ENCODE data around the gene BPIFA2.
"Not testable (repeated sequence)": the region's sequence is repeated elsewhere in the genome, so short reads cannot be mapped to it uniquely, and the experiment has no call there.

The BPIFA2 gene

DNA sequence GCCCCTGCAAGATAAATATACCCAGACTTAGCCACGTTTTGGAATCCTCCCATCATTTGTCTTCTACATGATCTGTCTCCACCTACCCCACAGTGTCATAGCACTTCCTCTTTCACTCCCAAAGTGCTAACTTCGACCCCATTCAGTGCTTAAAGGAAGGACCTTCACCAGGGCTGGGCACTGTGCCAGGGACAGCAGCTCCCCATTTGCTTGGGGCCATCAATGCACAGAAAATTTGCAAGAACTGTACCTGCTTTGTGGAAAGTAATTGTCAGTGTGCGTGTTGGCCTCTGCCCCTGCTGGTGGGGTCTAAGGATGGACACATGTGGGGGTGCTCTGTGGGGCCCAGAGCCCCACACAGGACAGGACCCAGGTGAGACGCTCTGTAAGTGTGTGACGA, 5.2 kb upstream of the BPIFA2 start:
- no peak for FAIRE-seq

DNA sequence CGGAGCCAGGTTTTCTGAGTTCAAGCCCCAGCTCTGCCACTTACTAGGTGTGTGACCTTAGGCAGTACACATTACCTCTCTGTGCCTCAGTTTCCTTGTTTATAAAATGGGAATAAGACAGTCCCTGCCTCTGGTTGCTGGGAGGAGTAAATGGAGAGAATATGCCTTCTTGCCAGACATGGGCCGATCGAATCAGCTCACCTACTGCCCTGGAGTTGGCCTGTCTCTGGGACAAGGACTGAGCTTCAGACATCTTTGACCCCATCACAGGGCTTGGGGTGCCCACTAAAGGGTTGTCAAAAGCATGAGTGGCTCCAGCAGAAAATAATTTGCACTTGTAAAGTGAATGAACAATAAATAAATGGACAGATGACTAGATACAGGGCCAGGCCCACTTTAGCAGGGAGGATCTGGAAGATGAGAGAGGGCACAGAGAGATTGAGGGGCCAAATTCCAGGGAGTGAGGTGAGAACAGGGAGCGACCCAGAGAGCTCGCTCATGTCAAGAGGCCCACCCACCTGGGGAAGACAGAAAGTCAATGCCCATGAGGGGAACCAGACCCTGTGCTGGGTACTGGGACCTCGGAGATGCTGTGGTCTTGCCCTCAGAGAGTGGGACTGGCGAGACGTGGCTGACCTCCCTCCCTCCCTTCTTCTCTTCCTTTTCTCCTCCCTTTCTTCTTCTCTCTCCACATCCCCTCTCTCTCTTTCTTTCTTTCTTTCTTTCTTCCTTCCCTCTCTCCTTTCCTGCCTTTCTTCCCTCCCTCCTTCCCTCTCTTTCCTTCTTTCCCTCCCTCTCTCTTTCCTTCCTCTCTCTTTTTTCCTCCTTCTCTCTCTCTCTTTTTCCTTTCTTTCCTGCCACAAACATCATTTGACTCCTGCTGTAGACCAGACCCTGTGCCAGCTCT, 3.9 kb upstream of the BPIFA2 start:
- no peak for FAIRE-seq

DNA sequence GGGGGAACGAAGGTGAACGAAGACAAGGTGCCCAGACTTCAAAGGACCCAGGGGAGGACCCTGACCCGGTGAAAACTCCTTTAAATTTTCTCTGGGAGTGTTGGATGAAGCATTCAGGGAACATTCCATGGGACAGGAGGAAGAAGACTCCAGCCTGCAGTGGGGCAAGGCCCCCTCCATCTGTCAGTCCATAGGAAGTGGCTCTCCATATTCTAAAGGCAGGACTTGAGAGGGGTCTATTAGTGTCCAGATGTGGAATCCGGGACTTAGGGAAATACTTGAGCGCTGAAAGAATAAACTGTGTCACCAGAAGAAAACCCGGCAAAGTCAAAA, 3.2 kb upstream of the BPIFA2 start:
- no peak for FAIRE-seq

DNA sequence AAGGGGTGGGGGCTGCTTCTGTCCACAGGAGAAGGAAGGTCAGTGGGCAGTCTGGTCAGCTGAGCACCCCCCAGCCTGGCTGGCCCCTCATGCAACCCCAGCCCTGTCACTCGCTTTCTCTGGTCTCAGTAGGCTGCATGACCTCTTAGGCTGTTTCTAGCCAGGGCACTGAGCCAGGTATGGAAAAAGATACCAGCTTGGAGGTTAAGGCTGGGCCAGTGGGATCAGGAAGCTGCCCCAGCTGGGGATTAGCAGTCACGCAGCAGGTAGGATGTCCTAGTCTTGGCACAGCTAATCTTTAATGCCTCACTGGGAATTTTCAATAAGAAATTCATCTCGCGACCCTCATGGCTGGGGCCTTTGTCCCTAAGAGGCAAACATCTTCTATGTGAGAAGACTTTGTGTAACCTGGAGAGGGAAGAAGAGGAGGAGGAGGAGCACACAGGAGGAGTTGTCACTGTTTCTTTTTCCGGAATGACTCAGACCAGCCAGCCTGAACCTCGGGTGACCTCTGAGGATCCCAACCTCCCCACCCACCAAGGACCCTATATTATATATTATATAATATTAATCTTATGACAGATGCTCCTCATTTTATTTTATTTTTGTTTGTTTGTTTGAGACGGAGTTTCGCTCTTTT, 2.4 kb upstream of the BPIFA2 start:
- no peak for FAIRE-seq

DNA sequence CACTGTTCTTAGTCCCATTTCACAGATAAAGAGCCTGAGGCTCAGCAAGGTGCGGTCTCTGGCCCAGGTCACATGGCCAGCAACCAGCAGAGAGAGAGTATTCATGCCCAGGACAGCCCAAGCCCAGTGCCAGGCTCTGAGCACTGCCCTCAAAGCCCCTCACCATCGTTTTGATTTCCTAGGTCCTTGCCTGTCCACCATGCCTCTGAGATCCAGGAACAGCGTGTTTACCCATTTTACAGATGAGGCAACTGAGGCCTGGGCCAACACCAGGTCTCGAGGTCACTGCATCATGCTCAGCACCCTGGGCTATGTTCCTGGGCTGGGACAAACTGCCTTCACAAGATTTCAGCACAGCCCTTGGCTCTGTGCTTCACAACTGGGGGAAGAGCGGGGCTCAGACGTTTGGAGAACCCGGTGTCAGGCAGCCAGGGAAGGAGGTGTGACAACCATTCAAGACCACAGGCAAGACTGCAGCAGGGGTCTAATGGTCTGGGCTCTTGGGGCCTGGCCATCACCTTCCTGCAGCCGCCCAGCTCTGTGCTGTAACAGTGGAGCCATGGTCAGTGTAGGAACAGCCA, 1.3 kb upstream of the BPIFA2 start:
- FAIRE-seq, result no peak

DNA sequence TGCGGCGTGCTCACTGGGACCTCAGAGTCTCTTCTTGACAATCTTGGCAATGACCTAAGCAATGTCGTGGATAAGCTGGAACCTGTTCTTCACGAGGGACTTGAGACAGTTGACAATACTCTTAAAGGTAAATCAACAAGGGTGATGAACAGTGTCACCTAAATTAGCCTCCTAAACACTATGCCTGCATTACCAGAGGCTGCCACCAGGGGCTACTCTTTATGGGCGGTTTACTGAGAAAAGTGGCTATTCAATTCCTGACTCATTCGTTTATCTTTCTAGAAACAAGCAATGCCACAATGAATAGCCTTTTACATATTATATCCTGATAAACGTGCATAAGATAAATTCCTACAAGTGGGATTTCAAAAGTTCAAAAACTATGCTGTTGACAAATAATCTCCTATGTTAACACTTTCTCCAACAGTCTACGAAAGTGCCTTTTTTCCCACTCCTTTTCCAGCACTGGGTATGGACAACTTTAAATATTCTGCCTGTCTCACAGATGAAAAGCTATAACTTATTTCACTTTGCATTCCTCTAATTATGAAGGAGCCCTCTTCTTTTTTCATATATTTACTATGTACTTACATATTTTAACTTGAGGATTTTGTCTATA, 1.3 kb downstream of the BPIFA2 start:
- no peak for FAIRE-seq

DNA sequence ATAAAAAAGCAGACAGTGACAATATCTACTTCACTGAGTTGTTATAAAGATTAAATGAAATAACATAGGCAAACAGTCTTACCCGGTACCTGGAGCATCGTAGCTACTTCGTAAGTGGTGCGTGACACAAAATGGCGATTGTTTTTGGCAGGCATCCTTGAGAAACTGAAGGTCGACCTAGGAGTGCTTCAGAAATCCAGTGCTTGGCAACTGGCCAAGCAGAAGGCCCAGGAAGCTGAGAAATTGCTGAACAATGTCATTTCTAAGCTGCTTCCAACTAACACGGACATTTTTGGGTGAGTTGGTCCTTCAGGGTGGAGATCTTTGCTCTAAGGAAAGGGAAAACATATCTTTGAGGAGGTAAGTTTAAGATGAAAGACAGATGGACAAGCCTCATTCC, 4.8 kb downstream of the BPIFA2 start:
- no peak for FAIRE-seq

DNA sequence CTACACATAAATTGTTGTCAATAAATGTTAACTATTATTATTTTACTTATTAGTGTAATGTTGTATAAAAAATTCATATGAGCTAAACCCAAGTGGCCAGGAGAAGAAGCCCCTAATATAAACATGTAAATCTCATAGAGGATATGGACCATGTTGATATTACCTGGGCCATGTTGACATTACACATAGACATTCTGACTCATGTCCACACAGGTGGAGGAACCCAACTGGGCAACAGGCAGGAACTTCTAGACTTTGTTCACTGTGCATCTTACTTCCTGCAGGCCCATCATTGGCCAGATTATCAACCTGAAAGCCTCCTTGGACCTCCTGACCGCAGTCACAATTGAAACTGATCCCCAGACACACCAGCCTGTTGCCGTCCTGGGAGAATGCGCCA, 7.2 kb downstream of the BPIFA2 start:
- FAIRE-seq, result no peak

DNA sequence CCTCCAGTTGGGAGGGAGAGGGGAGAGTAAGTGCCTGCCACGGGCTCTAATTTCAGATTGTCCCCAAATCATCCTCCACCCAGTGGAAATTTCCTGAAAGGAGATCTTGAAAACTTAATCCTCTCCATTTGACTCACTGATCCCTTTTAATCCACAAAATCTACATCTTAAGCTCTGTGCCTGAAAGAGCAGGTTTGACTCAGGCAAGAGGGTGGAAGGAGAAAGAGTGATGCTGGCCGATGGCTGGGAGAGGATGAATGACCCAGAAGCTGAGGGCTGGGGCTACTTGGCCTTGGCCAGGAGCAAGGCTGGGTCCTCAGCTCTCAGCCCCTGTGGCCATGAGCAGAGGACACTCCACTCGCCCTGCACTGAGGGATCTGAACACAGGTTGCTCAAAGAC, 8.1 kb downstream of the BPIFA2 start:
- FAIRE-seq, result no peak

DNA sequence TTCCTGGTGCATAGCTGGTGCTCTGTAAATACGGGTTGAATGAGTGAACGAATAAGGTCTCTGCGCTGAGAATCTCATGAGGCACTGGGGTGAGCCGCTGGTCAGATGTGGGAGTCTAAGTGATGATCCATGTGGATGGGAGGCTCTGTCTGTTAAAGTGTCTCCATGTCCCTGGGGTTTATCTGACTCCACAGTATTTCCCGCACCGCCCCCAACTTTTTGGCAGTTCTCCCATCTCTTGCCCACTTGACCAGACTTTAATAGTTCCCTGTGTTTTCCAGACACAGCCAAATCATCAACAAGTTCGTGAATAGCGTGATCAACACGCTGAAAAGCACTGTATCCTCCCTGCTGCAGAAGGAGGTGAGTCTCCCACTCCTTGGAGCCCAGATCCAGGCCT, 9.9 kb downstream of the BPIFA2 start:
- no peak for FAIRE-seq

DNA sequence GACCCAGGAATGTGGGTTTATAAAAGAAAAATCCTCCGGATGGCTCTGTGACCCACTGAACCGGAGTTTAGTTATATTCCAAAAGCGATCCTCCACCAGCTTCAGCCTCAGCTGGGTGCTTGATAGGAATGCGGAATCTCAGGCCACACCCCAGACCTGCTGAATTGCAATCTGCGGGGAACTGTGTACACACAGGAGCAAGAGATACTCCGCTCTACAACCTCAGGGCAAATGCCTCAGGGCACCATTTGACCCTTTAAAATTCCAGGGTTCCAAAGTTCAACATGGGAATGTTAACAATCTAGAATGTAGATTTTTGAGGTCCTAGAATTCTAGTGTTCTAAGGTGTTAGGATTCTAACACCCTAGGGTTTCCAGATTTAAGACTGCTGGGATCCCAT, 10.8 kb downstream of the BPIFA2 start:
- no peak for FAIRE-seq

DNA sequence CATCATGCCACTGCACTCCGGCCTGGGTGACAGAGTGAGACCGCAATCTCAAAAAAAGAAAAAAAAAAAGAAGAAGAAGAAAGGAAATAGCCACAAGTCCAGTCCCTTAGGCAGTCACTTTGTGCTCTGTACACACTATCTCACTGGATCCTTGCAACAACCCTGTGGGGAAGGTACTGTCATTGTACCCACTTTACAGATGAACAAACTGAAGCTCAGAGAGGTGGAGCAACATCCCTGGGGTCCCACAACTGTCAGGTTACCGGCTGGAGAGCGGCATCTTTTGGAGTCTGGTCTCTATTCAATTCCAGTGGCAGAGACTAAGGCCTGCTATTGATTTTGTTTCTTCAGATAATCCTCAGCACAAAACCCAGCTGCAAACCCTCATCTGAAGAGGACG, 12.2 kb downstream of the BPIFA2 start:
- no peak for FAIRE-seq

DNA sequence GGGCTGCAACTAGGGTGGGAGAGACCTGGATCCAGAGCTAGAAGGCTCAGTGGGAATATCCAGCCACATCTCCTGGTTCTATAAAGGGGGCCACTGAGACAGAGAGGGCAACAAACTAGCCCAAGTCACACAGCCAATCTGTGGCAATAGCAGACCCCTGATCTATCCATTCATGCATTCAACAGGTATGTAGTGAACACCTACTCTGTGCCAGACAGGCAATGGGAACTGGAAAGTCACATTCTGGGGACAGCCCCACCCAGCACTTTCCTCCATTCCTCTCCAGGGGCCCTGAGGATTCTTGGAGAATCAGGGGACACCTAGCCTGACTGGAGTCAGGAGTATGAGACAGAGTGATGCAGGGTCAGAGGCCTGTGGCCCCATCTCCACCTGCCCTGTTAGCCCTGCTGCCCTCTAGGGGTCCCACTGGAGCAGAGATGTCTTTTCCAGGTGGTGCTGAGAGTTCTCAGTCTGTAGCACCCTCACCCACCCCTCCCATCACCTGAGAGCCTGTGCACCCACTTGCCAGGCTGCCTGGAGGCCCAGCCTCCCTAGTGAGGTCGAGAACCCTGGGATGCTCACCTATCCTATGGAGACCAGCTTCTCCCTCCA, 13.6 kb downstream of the BPIFA2 start:
- FAIRE-seq, result no peak

DNA sequence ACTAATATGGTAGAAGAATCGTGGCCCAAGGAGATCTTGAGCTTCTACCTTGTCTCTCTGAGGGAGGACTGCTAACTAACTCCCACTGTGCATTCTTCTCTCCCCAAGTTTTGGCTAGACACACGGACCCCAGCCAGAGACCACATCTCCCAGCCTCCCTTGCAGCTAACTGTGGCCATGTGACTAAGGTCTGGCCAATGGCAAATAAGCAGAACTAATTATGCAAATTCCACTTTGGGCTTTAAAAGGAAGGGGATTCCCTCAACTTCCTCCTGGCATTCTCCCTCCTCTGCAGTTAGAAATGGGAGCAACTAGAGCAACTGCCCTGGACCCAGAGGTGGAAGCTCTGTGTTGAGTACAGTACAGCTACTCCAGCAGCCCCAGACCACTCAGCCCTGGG, 15.4 kb downstream of the BPIFA2 start:
- FAIRE-seq, result no peak

DNA sequence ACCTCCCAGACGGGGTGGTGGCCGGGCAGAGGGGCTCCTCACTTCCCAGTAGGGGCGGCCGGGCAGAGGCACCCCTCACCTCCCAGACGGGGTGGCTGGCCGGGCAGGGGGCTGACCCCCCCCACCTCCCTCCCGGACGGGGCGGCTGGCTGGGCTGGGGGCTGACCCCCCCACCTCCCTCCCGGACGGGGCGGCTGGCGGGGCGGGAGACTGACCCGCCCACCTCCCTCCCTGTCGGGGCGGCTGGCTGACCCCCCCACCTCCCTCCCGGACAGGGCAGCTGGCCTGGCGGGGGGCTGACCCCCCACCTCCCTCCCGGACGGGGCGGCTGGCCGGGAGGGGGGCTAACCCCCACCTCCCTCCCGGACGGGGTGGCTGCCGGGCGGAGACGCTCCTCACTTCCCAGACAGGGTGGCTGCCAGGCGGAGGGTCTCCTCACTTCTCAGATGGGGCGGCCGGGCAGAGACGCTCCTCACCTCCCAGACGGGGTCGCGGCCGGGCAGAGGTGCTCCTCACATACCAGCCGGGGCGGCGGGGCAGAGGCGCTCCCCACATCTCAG, 17.2 kb downstream of the BPIFA2 start:
- not testable (repeated sequence) for FAIRE-seq

DNA sequence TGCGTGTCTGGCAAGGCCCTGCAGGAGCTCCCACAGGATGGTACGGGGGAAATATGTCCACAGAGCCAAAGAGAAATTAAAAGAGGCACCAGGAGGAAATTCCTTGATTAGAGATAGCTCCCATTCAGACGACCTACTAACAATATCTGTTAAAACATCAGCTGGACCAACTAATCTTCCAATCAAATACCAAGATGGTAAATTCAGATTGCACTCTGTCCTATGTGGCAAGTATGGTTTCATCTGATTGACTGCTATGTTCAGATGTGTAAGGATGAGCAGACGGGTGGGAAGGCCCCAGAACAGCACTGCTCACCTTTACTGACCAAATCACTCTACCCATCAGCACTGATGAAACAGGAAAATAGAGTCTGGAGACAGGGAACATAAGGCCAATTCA, 19.5 kb downstream of the BPIFA2 start:
- FAIRE-seq, result no peak

DNA sequence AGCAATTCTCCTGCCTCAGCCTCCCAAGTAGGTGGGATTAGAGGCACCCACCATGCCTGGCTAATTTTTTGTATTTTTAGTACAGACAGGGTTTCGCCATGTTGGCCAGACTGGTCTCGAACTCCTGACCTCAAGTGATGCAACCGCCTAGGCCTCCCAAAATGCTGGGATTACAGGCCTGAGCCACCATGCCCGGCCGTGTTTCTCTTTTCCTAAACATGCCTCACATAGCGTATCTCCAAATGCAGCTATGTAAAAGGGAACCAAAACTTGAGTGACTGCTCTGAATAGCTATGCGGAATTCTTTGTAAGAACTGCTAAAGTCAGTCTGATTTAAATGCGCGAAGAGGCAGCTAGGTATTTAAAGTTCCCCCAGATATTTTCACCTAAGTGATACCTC, 20.5 kb downstream of the BPIFA2 start:
- FAIRE-seq, result no peak

DNA sequence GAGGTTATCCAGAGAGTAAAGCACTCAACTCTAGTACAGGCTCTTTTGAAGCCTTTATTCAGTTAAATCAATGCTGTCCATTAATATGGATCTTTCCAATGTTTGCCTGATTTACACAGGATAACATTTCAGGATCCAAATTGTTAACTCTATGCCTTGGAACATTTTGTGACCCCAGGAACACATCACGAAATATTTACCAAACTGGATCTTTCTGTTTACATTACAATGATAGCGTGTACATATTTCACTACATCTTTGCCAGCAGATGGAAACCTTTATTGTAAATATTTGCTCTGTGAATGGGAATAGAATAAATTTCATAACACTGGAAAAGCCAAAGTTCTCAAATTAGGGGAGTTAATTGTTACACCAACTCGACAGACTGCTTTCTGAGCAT, 23.5 kb downstream of the BPIFA2 start:
- no peak for FAIRE-seq

DNA sequence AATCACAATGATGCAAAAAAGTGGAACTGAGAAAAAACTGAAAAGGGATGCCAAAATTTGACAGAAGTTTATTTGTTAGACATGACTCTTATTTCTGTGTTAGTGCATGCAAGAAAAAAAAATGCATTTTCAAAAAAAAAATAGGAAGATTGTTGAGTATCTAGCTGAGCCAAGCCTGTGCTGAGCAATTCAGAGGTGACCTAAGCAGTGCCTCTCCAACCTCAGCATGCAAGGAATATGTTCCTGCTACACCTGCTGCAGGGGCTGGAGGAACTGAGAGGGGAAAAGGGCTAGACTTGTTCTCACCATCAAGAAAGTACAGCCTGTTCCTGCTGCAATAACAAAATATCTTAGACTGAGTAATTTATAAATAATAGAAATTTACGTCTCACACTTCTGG, 24.0 kb downstream of the BPIFA2 start:
- FAIRE-seq, result no peak

DNA sequence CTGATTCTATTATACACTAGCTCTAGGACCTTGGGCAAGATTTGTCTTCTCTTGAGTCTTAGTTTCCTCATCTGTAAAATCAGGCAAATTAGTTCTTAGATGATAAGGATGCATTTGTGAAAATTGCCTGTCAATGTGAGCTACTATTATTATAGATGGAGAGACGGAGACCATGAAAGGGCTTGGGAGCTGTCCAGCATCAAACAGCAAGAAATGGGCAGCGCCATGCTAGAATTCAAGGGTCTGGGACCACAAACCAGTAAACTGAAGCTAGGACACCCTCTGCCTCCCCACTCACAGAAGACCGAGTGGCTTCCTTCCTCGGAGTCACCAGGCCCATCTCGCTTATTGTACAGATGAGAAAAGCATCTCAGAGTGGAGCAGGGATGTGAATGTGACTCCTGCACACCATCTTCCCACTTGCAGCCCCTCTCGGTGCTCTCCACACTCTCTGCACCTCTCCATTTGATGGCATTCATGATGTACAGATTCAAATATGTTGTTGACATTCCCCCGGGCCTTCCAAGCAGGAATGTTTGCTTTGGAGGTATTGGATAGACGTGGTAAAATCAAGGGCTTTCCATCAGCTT, 25.0 kb downstream of the BPIFA2 start:
- FAIRE-seq, result no peak

DNA sequence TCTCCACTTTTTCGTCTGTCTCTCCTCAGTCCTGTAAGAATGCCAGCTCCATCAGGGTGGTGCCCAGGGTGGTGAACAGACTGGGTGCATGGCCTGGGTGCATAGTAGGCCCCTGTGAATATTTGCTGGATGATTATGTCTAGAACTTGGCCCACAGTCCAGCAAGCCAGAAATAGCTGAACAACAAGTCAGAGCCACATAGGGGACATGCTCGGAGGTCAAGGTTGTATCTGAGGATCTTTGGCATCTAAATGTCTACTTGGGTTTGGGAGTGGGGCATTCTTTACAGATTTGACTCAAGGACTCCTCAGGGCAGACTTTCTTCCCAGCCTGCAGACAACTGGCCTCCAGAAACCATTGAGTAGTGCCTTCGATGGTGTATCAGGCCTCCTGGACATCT, 31.1 kb downstream of the BPIFA2 start:
- FAIRE-seq, result no peak

DNA sequence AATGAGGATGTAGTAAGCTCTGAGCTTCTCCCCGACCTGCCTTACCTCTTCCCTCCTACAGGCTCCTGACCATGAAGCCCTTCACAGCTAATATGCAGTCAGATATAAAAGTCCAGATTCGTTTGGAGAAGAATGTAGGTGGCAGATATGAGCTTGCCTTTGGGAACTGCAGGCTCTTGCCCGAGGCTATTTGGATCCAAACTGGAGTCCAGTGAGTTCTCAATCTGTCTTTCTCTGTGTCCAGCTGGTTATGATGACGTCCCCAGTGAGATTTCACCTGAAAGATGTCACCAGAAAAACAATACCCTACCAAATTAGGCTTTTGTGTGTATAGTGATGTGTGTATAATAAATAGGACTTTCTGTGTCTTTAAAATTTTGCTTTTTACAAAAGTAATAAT, 34.5 kb downstream of the BPIFA2 start:
- FAIRE-seq, result no peak

DNA sequence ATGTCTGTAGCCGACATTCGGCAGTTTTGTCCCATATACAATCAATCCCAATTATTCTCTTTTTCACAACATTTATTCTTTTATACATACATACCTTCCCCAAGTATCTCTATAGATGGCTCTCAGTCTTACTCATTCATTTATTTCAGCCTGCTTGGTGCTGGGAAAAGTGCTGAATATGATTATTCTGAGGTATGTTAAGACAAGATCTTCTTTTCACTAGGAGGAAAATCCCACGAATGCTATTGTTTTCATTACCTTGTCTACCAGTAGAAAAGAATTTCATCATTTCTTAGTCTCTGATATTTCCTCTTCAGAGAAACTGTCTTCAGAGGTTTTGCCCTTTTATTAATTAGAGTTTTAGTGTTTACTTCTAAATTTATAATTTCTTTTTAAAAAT, 35.5 kb downstream of the BPIFA2 start:
- FAIRE-seq, result no peak

Data from A204.1 (cell line).